ENCODE results near the gene TAF5L.

The TAF5L gene

GRCh38 chr1:229669333-229669732, 43.4 kb upstream of the TAF5L start:
- no peak overlapping the region for H3K27ac Mint-ChIP-seq
- no peak overlapping the region for H3K4me3 Mint-ChIP-seq
- no peaks in the 10 kb centered on the region for H3K36me3 Mint-ChIP-seq (ENCODE audit: low read depth)
- no peaks in the 10 kb centered on the region for H3K9me3 Mint-ChIP-seq
- TF ChIP-seq CTCF (IDR thresholded peaks at IDR 0.05; ENCODE audit: unreplicated experiment in 3 of 3): no peak
- peaks cover 4% of the 10 kb centered on the region for H3K27me3 Mint-ChIP-seq (ENCODE audit: low read depth)
- H3K4me1 Mint-ChIP-seq: no peaks in the 10 kb centered on the region

GRCh38 chr1:229666585-229666984, 40.7 kb upstream of the TAF5L start:
- no peaks in the 10 kb centered on the region for H3K9me3 Mint-ChIP-seq
- no peak for TF ChIP-seq CTCF (IDR thresholded peaks at IDR 0.05; ENCODE audit: unreplicated experiment in 3 of 3)
- H3K4me1 Mint-ChIP-seq: no peaks in the 10 kb centered on the region
- H3K36me3 Mint-ChIP-seq (ENCODE audit: low read depth): no peaks in the 10 kb centered on the region
- no peak overlapping the region for H3K4me3 Mint-ChIP-seq
- H3K27me3 Mint-ChIP-seq (ENCODE audit: low read depth): peaks cover 4% of the 10 kb centered on the region
- H3K27ac Mint-ChIP-seq: no peak overlapping the region

GRCh38 chr1:229665912-229666558, 40.1 kb upstream of the TAF5L start:
- Mint-ChIP-seq H3K27ac (no peak overlapping the region), H3K36me3 (ENCODE audit: low read depth) (peaks cover 1% of the 10 kb centered on the region), H3K4me3 (no peak overlapping the region), H3K4me1 (peaks cover 5% of the 10 kb centered on the region), H3K27me3 (ENCODE audit: low read depth) (peaks cover 4% of the 10 kb centered on the region), H3K9me3 (no peaks in the 10 kb centered on the region)
- TF ChIP-seq CTCF (IDR thresholded peaks at IDR 0.05; ENCODE audit: unreplicated experiment in 3 of 3): no peak

GRCh38 chr1:229664133-229664689, 38.3 kb upstream of the TAF5L start:
- Mint-ChIP-seq H3K9me3 (no peaks in the 10 kb centered on the region), H3K4me1 (peaks cover 6% of the 10 kb centered on the region), H3K27ac (no peak overlapping the region), H3K27me3 (ENCODE audit: low read depth) (peaks cover 4% of the 10 kb centered on the region), H3K36me3 (ENCODE audit: low read depth) (peaks cover 9% of the 10 kb centered on the region), H3K4me3 (no peak overlapping the region)
- TF ChIP-seq CTCF (IDR thresholded peaks at IDR 0.05; ENCODE audit: unreplicated experiment in 3 of 3): no peak

- Mint-ChIP-seq H3K27me3 (ENCODE audit: low read depth) (no peaks in the 10 kb centered on the region), H3K4me3 (no peak overlapping the region), H3K27ac (no peak overlapping the region)
Observed at GRCh38 chr1:229661897-229662296, 36.0 kb upstream of the TAF5L start.

More at GRCh38 chr1:229661897-229662296, 36.0 kb upstream of the TAF5L start:
- Mint-ChIP-seq H3K4me1 (peaks cover 6% of the 10 kb centered on the region), H3K36me3 (ENCODE audit: low read depth) (peaks cover 24% of the 10 kb centered on the region), H3K9me3 (no peaks in the 10 kb centered on the region)
- no peak for TF ChIP-seq CTCF (IDR thresholded peaks at IDR 0.05; ENCODE audit: unreplicated experiment in 3 of 3)
